ENCODE data around the gene MAMDC2.

The MAMDC2 gene

GRCh38 chr9:70261131-70261870 lies 217.7 kb downstream of the MAMDC2 start:
- no peak for DNase-seq (ENCODE audit: low read depth in 2 of 2)

- no peak for DNase-seq (ENCODE audit: low read depth in 2 of 2)
Observed at GRCh38 chr9:70262366-70262765, 218.7 kb downstream of the MAMDC2 start.

GRCh38 chr9:70262948-70263347 lies 219.3 kb downstream of the MAMDC2 start:
- no peak for DNase-seq (ENCODE audit: low read depth in 2 of 2)

DNA sequence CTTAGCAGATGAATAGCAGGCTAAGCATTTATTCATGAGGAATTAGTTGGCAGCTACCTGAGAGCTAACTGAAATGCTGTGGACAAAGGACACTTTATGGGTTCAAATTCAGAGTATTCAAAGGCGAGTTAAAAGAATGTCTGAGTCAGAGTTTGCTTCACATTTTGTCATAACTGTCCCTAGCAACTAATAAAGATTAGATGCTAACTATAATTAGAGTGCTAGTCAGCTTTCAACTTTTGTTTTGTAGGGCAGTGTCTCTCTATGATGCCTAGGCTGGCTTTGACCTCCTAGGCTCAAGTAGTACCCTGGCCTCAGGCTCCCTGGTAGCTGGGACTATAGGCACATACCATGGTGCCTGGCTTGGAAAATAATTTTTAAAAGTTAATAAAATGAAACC lies 219.8 kb downstream of the MAMDC2 start:
- no peak for DNase-seq (ENCODE audit: low read depth in 2 of 2)

Data from stimulated activated CD4-positive, alpha-beta T cell treated with anti-CD3 and anti-CD28 coated beads, Interleukin-12 subunit alpha, Interleukin-12 subunit beta, amount 100 ng/mL, for 24 hours (primary cell).